Smooth muscle cell (in vitro differentiated cells): ENCODE measurements around the gene RELA. TPM values are rescaled to one million over a fixed set of nuclear protein-coding genes. Genes with fewer than 3 reads are reported as not detected.

Experiments used
- DNase-seq: peaks from one replicate; lab custom pipeline; 2025; ENCODE audit not compliant: unreplicated experiment; lab: John Stamatoyannopoulos, UW
- H2AFZ ChIP-seq: fragments of 200-600 bp; sonication (generic); 2 replicates; pipeline ENCODE4 v1.6.0; 2016; ENCODE audit warnings: antibody characterized with exemption, low read depth, mild to moderate bottlenecking
- H3F3A ChIP-seq: fragments of 200-600 bp; sonication (generic); 2 replicates; pipeline ENCODE4 v1.6.0; 2017; ENCODE audit warnings: antibody characterized with exemption, low read depth
- H3K27ac ChIP-seq: fragments of 200-600 bp; sonication (generic); 2 replicates; pipeline ENCODE4 v1.5.1; 2016; ENCODE audit warnings: low read depth, mild to moderate bottlenecking
- H3K27me3 ChIP-seq: fragments of 200-600 bp; sonication (generic); 2 replicates; pipeline ENCODE4 v1.6.1; 2016; ENCODE audit warnings: low read depth, mild to moderate bottlenecking
- H3K36me3 ChIP-seq: fragments of 200-600 bp; sonication (generic); 2 replicates; pipeline ENCODE4 v1.5.1; 2016; ENCODE audit warnings: low read depth
- H3K4me1 ChIP-seq: fragments of 200-600 bp; sonication (generic); 2 replicates; pipeline ENCODE4 v1.5.1; 2016; ENCODE audit warnings: low read depth
- H3K4me2 ChIP-seq: fragments of 200-600 bp; sonication (generic); 2 replicates; pipeline ENCODE4 v1.6.0; 2016; ENCODE audit warnings: mild to moderate bottlenecking
- H3K4me3 ChIP-seq: fragments of 200-600 bp; sonication (generic); 2 replicates; pipeline ENCODE4 v1.5.1; 2016; ENCODE audit warnings: mild to moderate bottlenecking
- H3K79me2 ChIP-seq: fragments of 200-600 bp; sonication (generic); 2 replicates; pipeline ENCODE4 v1.6.0; 2016; ENCODE audit warnings: low read depth, mild to moderate bottlenecking
- H3K9ac ChIP-seq: fragments of 200-600 bp; sonication (generic); 2 replicates; pipeline ENCODE4 v1.6.0; 2016; ENCODE audit warnings: low read depth
- H3K9me3 ChIP-seq: fragments of 200-600 bp; sonication (generic); replicated peaks from 2 replicates; pipeline ENCODE4 v1.5.1; 2016; ENCODE audit warnings: low read depth
- H4K20me1 ChIP-seq: fragments of 200-600 bp; sonication (generic); 2 replicates; pipeline ENCODE4 v1.6.0; 2016; ENCODE audit warnings: low read depth
- CTCF ChIP-seq: fragments of 200-600 bp; sonication (generic); IDR thresholded peaks from 2 replicates; pipeline ENCODE4 v1.5.1; 2017; ENCODE audit warnings: borderline replicate concordance, mild to moderate bottlenecking, antibody characterized with exemption; ENCODE audit not compliant: insufficient read depth, poor library complexity, severe bottlenecking
- WGBS: methylation state at CpG from one replicate; pipeline ENCODE4 v1.1.7; 2016; ENCODE audit warnings: low lambda C conversion rate; 5-methylcytosine and 5-hydroxymethylcytosine counted together
- polyA plus RNA-seq: library from polyadenylated mRNA; unstranded; fragments of >200 nt; fragmentation: Nextera tagmentation; extraction: Ambion mirVana; gene quantifications from 2 replicates; pipeline ENCODE4 v1.2.1, GENCODE V29; 2016
- total RNA-seq: library from RNA; depleted of rRNA; stranded (reverse); fragments of >200 nt; gene quantifications from 2 replicates; pipeline ENCODE4 v1.2.3, GENCODE V29; 2014

RELA gene
- total and polyA plus RNA-seq, 2 experiments from 2014 or later: 41.7 to 82.8 TPM

GRCh38 chr11:65616575-65617001 lies 46.1 kb downstream of the RELA start:
- Histone ChIP-seq H3F3A (no peaks in the 10 kb centered on the region), H3K27ac (peak overlapping the region; percentile 69), H4K20me1 (peaks cover 24% of the 10 kb centered on the region), H3K27me3 (no peaks in the 10 kb centered on the region), H3K4me1 (peaks cover 20% of the 10 kb centered on the region), H3K9ac (peak overlapping the region; percentile 81), H2AFZ (no peak overlapping the region), H3K79me2 (peaks cover 48% of the 10 kb centered on the region), H3K9me3 (no peaks in the 10 kb centered on the region), H3K36me3 (no peaks in the 10 kb centered on the region), H3K4me2 (peak overlapping the region; percentile 94), H3K4me3 (peak overlapping the region; percentile 80)
- DNase-seq: no peak
- 86% methylated on average over 10 of the region's 10 CpGs for WGBS
- TF ChIP-seq CTCF: no peak

GRCh38 chr11:65615950-65616574 lies 46.7 kb downstream of the RELA start:
- H3K4me3 ChIP-seq: peak overlapping the region; percentile 80
- TF ChIP-seq CTCF: no peak
- peak overlapping the region; percentile 94 for H3K4me2 ChIP-seq
- no peaks in the 10 kb centered on the region for H3K36me3 ChIP-seq
- WGBS: 8% methylated on average over 17 of the region's 50 CpGs
- DNase-seq: no peak
- H3K79me2 ChIP-seq: peaks cover 52% of the 10 kb centered on the region
- peaks cover 20% of the 10 kb centered on the region for H3K4me1 ChIP-seq
- H2AFZ ChIP-seq: no peak overlapping the region
- H3F3A ChIP-seq: no peaks in the 10 kb centered on the region
- H3K9me3 ChIP-seq: no peaks in the 10 kb centered on the region
- peak overlapping the region; percentile 81 for H3K9ac ChIP-seq
- peaks cover 29% of the 10 kb centered on the region for H4K20me1 ChIP-seq
- H3K27me3 ChIP-seq: no peaks in the 10 kb centered on the region
- H3K27ac ChIP-seq: peak overlapping the region; percentile 69

- H2AFZ ChIP-seq: no peak within 1 kb of the TSS
- no peaks in the 10 kb centered on the region for H3K9me3 ChIP-seq
- no peak for TF ChIP-seq CTCF
- 1% methylated on average over 54 of the region's 55 CpGs for WGBS
- DNase-seq: peak; percentile 100
- H3K4me3 ChIP-seq: peak within 1 kb of the TSS; percentile 80
- H3K4me1 ChIP-seq: peaks cover 20% of the 10 kb centered on the region
- H3K27me3 ChIP-seq: no peaks in the 10 kb centered on the region
- peaks cover 55% of the 10 kb centered on the region for H3K79me2 ChIP-seq
- peak within 1 kb of the TSS; percentile 80 for H3K27ac ChIP-seq
- no peaks in the 10 kb centered on the region for H3K36me3 ChIP-seq
- H3F3A ChIP-seq: no peaks in the 10 kb centered on the region
- H3K9ac ChIP-seq: peak within 1 kb of the TSS; percentile 96
- H3K4me2 ChIP-seq: peak within 1 kb of the TSS; percentile 94
- peaks cover 36% of the 10 kb centered on the region for H4K20me1 ChIP-seq
Observed at GRCh38 chr11:65615229-65615949, 47.3 kb downstream of the RELA start, which contains the start of gene PCNX3. PCNX3 (plus strand) TSS chr11:65615776; CDS start chr11:65616312, 536 bp downstream.
